ENCODE results near the gene FCN2.

FCN2 gene

DNA sequence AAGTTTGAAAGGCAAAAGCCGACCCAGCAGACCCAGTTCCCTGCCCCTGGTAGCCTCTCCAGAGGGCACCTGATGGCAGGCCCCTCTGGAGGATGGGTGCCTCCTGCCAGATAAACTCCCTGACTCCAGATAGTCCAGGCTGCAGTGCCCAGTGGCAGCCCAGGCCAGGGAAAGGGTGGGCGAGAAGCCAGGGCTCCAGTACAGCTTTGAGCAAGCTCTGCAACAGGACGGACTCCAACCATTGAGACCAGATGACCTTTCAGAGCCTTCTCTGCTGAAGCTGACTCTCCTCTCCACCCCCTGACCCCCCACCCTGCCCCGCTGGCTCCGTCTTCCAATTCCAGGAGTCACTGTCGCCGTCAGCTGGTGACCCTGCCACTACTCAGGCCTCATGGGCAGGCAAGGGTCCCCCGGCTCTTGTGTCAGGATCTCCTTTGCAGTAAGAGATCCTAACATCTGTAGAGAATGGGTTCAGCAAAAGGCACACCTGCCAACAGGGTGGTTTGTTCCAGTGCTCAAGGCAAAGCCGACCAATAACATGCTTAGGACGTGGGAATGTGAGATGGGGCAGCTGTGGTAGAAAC, 52.6 kb downstream of the FCN2 start:
- Histone ChIP-seq H2AFZ (ENCODE audit: low read depth, low read length) (no peak overlapping the region), H3K4me3 (ENCODE audit: low read length) (no peak overlapping the region), H3K9me3 (ENCODE audit: low read length) (no peaks in the 10 kb centered on the region), H3K4me1 (ENCODE audit: insufficient read depth, low read length) (no peaks in the 10 kb centered on the region), H3K36me3 (ENCODE audit: insufficient read depth, low read length) (no peaks in the 10 kb centered on the region), H3K27me3 (ENCODE audit: insufficient read depth, low read length) (peaks cover 37% of the 10 kb centered on the region)

DNA sequence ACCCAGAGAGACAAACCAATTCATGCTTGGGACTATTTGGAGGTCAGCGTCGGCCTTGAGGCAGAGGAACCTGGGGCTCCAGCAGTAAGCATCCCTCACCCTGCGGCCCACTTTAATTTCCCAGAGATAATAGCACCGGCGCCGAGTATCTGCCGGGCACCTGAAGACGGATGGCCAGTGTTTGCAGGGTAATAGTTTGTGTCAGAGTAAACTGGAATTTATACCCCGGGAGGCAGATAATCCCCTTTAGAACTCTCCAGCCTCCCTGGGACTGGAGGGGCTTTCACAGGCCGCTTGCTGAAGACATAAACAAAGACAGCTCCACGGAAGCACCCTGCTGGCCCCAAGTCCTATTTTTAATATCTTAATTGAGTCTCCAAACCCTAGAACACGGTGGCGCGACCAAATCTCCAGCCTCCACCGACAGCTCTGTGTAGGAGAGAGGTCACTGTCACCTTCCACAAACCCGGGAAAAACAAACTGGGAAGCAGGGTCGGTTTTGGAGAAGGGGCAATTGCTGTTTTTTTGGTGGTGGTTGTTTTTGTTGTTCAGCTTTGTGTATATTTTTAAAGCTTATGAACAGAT, 54.5 kb downstream of the FCN2 start:
- H3K27me3 ChIP-seq (ENCODE audit: insufficient read depth, low read length): peaks cover 50% of the 10 kb centered on the region
- H3K9me3 ChIP-seq (ENCODE audit: low read length): no peaks in the 10 kb centered on the region
- H3K4me3 ChIP-seq (ENCODE audit: low read length): no peak overlapping the region
- H3K4me1 ChIP-seq (ENCODE audit: insufficient read depth, low read length): no peaks in the 10 kb centered on the region
- H2AFZ ChIP-seq (ENCODE audit: low read depth, low read length): no peak overlapping the region
- H3K36me3 ChIP-seq (ENCODE audit: insufficient read depth, low read length): no peaks in the 10 kb centered on the region

DNA sequence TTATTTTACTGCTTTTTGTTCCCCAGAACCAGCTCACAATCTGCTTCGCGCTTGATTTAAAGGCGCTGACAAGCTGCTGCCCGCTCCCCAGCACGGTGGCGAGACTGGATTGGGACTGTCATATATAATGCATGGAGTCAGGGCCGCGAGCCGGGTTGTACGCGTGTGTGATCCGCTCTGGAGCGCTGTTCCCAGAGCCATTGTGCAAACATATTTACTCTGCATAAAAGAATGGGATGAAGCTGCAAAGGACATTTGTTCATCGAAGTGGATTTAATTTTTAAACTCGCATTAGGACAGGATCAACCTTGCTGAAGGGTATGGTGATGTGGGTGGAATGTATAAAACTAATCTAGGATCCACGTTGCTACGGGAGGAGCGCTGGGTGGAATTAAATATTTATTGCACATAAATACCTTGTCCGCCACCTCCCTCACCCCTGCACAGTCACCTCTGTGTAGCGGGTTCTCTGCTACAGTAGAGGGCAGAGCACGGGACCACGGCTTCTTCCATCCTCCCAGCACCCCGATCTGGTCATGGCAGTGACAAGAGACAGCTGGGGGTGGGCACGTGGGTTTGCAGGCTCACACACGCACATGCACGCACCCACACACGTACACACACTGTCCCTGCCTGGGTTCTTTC, 55.2 kb downstream of the FCN2 start:
- H3K36me3 ChIP-seq (ENCODE audit: insufficient read depth, low read length): no peaks in the 10 kb centered on the region
- H3K4me3 ChIP-seq (ENCODE audit: low read length): no peak overlapping the region
- H3K9me3 ChIP-seq (ENCODE audit: low read length): no peaks in the 10 kb centered on the region
- no peaks in the 10 kb centered on the region for H3K4me1 ChIP-seq (ENCODE audit: insufficient read depth, low read length)
- no peak overlapping the region for H2AFZ ChIP-seq (ENCODE audit: low read depth, low read length)
- peaks cover 50% of the 10 kb centered on the region for H3K27me3 ChIP-seq (ENCODE audit: insufficient read depth, low read length)

DNA sequence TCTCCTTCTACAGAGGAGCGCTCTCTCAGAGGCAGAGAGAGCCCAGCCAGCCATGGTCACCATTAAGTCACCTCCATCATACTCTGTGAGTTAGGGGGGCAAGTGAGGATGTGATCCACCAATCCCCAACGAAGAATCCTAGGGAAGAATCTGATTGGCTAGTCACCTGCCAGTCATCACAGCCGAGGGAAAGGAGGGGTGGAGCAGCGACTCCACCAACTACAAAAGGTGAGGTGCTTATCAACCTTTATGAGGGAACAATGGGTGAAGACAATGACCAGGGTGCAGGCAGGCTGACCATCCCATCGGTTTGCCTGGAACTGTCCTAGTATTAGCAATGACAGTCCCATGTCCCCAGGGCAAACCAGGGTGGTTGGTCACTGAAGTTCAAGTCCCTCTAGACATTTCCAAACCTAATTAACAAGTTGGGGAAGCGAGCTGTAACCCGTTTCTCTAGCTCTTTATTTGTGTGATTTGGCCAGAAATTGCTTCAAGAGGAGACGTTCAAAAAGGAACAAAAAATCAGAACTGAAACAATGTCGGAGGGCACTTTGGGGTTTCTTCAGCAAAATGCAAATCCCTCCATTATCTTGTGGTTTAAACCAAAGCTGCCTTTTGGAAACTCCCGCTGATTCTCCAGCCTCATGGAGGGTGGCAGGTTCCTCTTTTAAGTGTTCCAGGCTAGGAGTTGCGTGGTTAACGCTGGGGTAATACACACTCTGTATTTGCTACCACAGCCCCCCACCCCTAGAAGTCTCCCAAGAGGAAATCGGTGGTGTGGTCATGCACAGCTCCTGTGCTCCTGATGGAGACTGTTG, 55.9 kb downstream of the FCN2 start:
- H3K4me1 ChIP-seq (ENCODE audit: insufficient read depth, low read length): no peaks in the 10 kb centered on the region
- peaks cover 50% of the 10 kb centered on the region for H3K27me3 ChIP-seq (ENCODE audit: insufficient read depth, low read length)

More for the DNA sequence above, 55.9 kb downstream of the FCN2 start:
- H2AFZ ChIP-seq (ENCODE audit: low read depth, low read length): no peak overlapping the region
- H3K9me3 ChIP-seq (ENCODE audit: low read length): no peaks in the 10 kb centered on the region
- H3K4me3 ChIP-seq (ENCODE audit: low read length): no peak overlapping the region
- no peaks in the 10 kb centered on the region for H3K36me3 ChIP-seq (ENCODE audit: insufficient read depth, low read length)

All from neuron (in vitro differentiated cells).